ENCODE measurements around the gene LRRTM4. TPM values are rescaled to one million over a fixed set of nuclear protein-coding genes. Genes with fewer than 3 reads are reported as not detected.

The LRRTM4 gene
- total and polyA plus RNA-seq, 2 donors (not counting 1 experiment from before 2014, with no cell fraction given): not detected

DNA sequence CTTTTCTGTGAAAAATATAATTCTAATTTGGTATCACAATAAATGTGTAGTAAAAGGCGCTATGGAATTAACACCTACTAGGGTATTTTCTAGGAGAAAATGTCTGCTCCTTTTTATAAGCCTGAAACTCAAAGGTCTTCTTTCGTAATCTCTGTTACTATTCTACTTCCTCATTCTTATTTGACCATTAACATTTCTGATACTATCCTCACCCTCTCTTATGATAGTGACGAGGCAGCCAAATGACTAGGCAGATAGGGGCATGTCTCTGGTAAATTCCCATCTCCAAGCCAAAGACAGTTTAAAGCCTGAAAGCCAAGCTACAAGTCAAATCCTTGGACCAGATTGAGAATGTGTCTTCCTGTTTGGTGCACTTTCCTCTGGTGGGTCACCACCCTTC is 251.7 kb downstream of the LRRTM4 start:
- Mint-ChIP-seq H3K9me3 (ENCODE audit: insufficient read depth) (peaks cover 4% of the 10 kb centered on the region), H3K27ac (no peak overlapping the region), H3K27me3 (no peaks in the 10 kb centered on the region), H3K4me3 (no peak overlapping the region), H3K4me1 (no peaks in the 10 kb centered on the region)
- Histone ChIP-seq H3K27ac (ENCODE audit: low read length in 2 of 2) (no peak overlapping the region), H4K20me1 (ENCODE audit: control insufficient read depth, insufficient read depth, low read length, poor library complexity, severe bottlenecking) (no peaks in the 10 kb centered on the region), H3K27me3 (replicated peaks in 1 of 4; ENCODE audit: control extremely low read depth in 1 of 4, control insufficient read depth in 3 of 4, insufficient read depth in 4 of 4, low read length in 3 of 4) (no peaks in the 10 kb centered on the region), H3K4me2 (replicated peaks; ENCODE audit: low read depth, low read length, poor library complexity, severe bottlenecking) (no peak overlapping the region), H3K36me3 (replicated peaks in 1 of 2; ENCODE audit: control extremely low read depth in 1 of 2, control insufficient read depth in 1 of 2, extremely low read depth in 1 of 2, insufficient read depth in 2 of 2, low read length in 1 of 2) (no peaks in the 10 kb centered on the region), H3K79me2 (ENCODE audit: control insufficient read depth, insufficient read depth, low read length) (no peaks in the 10 kb centered on the region), H3K4me1 (ENCODE audit: control insufficient read depth in 2 of 2, insufficient read depth in 2 of 2, low read length in 2 of 2) (no peaks in the 10 kb centered on the region), H2AFZ (ENCODE audit: insufficient read depth, low read depth, low read length, poor library complexity, severe bottlenecking) (no peak overlapping the region), H3K9ac (ENCODE audit: low read length) (no peak overlapping the region), H3K4me3 (ENCODE audit: control extremely low read depth in 1 of 5, extremely low read depth in 1 of 5, insufficient read depth in 1 of 5, low read depth in 2 of 5, low read length in 4 of 5) (no peak overlapping the region), H3K9me3 (ENCODE audit: control extremely low read depth in 1 of 3, control insufficient read depth in 2 of 3, insufficient read depth in 1 of 3, low read length in 2 of 3) (peaks cover 0 to 6% (median 0%) of the 10 kb centered on the region in 3 donors)
- CTCF ChIA-PET: no interaction called here
- intact Hi-C loops (cut with micrococcal nuclease): no loop called here
- WGBS (ENCODE audit: insufficient coverage): 86% methylated on average over 2 of the region's 3 CpGs
- POLR2A ChIA-PET: no interaction called here
- no peak for TF ChIP-seq EZH2 (IDR thresholded peaks at IDR 0.05; ENCODE audit: borderline replicate concordance, insufficient read depth, low read depth, low read length, poor library complexity, severe bottlenecking)
- TF ChIP-seq, protein P1, sequence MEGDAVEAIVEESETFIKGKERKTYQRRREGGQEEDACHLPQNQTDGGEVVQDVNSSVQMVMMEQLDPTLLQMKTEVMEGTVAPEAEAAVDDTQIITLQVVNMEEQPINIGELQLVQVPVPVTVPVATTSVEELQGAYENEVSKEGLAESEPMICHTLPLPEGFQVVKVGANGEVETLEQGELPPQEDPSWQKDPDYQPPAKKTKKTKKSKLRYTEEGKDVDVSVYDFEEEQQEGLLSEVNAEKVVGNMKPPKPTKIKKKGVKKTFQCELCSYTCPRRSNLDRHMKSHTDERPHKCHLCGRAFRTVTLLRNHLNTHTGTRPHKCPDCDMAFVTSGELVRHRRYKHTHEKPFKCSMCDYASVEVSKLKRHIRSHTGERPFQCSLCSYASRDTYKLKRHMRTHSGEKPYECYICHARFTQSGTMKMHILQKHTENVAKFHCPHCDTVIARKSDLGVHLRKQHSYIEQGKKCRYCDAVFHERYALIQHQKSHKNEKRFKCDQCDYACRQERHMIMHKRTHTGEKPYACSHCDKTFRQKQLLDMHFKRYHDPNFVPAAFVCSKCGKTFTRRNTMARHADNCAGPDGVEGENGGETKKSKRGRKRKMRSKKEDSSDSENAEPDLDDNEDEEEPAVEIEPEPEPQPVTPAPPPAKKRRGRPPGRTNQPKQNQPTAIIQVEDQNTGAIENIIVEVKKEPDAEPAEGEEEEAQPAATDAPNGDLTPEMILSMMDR (IDR thresholded peaks at IDR 0.05): no peak
- DNase-seq (no peak), ATAC-seq (ENCODE audit: low read depth) (no peak)

DNA sequence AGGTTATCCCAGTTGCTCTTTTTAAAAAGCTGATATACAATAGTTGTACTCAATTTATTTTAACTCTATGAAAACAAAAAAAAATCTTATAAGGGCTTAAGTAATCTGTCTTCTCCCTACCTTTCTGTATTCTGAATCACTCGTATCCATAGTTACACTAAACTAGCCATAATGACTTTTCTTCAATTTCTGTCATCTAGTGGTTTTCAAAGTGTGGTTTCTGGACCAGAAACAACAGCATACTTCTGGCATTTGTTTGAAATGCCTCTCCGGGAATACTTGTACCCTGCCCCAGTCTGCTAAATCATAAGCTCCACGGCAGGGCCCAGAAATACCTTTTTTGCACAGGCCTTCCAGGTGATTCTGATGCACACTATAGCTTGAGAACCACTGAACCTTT is 253.6 kb downstream of the LRRTM4 start:
- DNase-seq (no peak), ATAC-seq (ENCODE audit: low read depth) (no peak)
- Histone ChIP-seq H3K27ac (ENCODE audit: low read length in 2 of 2) (no peak overlapping the region), H3K36me3 (replicated peaks in 1 of 2; ENCODE audit: control extremely low read depth in 1 of 2, control insufficient read depth in 1 of 2, extremely low read depth in 1 of 2, insufficient read depth in 2 of 2, low read length in 1 of 2) (no peaks in the 10 kb centered on the region), H4K20me1 (ENCODE audit: control insufficient read depth, insufficient read depth, low read length, poor library complexity, severe bottlenecking) (no peaks in the 10 kb centered on the region), H3K9ac (ENCODE audit: low read length) (no peak overlapping the region), H3K4me1 (ENCODE audit: control insufficient read depth in 2 of 2, insufficient read depth in 2 of 2, low read length in 2 of 2) (no peaks in the 10 kb centered on the region), H3K4me2 (replicated peaks; ENCODE audit: low read depth, low read length, poor library complexity, severe bottlenecking) (no peak overlapping the region), H3K79me2 (ENCODE audit: control insufficient read depth, insufficient read depth, low read length) (no peaks in the 10 kb centered on the region), H2AFZ (ENCODE audit: insufficient read depth, low read depth, low read length, poor library complexity, severe bottlenecking) (no peak overlapping the region), H3K4me3 (ENCODE audit: control extremely low read depth in 1 of 5, extremely low read depth in 1 of 5, insufficient read depth in 1 of 5, low read depth in 2 of 5, low read length in 4 of 5) (no peak overlapping the region), H3K9me3 (ENCODE audit: control extremely low read depth in 1 of 3, control insufficient read depth in 2 of 3, insufficient read depth in 1 of 3, low read length in 2 of 3) (peaks cover 0 to 6% (median 0%) of the 10 kb centered on the region in 3 donors), H3K27me3 (replicated peaks in 1 of 4; ENCODE audit: control extremely low read depth in 1 of 4, control insufficient read depth in 3 of 4, insufficient read depth in 4 of 4, low read length in 3 of 4) (no peaks in the 10 kb centered on the region)
- no peaks in the 10 kb centered on the region for H3K27me3 Mint-ChIP-seq
- ChIA-PET POLR2A (no interaction called here), CTCF (no interaction called here)
- H3K4me1 Mint-ChIP-seq: no peaks in the 10 kb centered on the region
- no peak overlapping the region for H3K27ac Mint-ChIP-seq
- peaks cover 4% of the 10 kb centered on the region for H3K9me3 Mint-ChIP-seq (ENCODE audit: insufficient read depth)
- no peak overlapping the region for H3K4me3 Mint-ChIP-seq
- intact Hi-C loops (cut with micrococcal nuclease): no loop called here
- TF ChIP-seq EZH2 (IDR thresholded peaks at IDR 0.05; ENCODE audit: borderline replicate concordance, insufficient read depth, low read depth, low read length, poor library complexity, severe bottlenecking): no peak
- TF ChIP-seq, protein P1 (IDR thresholded peaks at IDR 0.05): no peak
- 74% methylated on average over 3 of the region's 3 CpGs for WGBS (ENCODE audit: insufficient coverage)
